Astrocyte of the spinal cord (primary cell): ENCODE measurements around the gene ERFL.

Experiments
- DNase-seq: peaks from one replicate; pipeline ENCODE4 v3.0.0; 2011; ENCODE audit warnings: low read depth, low spot score
- H3K4me3 ChIP-seq: 2 replicates; pipeline ENCODE4 v1.5.1; 2011; ENCODE audit warnings: low read depth, mild to moderate bottlenecking, low read length, moderate library complexity
- CTCF ChIP-seq: IDR thresholded peaks from 2 replicates; pipeline ENCODE4 v1.5.1; 2012; ENCODE audit warnings: low read depth, mild to moderate bottlenecking, low read length, inconsistent platforms
- in situ Hi-C: cut with HindIII; loops from 2 replicates; pipeline ENCODE4 v1.10.0; 2017; ENCODE audit warnings: low sequenced_read_pairs

ERFL gene

GRCh38 chr19:41928221-41928683 is at the start of gene ERFL:
TSS of gene ERFL (minus strand) at chr19:41928449. CDS start at chr19:41912919, 15,530 bp downstream.
- TF ChIP-seq CTCF, result no peak
- in situ Hi-C loops, result no loop called here
- no peak for DNase-seq
- peak within 1 kb of the TSS; percentile 29 for H3K4me3 ChIP-seq

- DNase-seq, result no peak
- TF ChIP-seq CTCF, result no peak
- H3K4me3 ChIP-seq, result no peak overlapping the region
- in situ Hi-C loops, result no loop called here
These were observed 49.7 kb upstream of the ERFL start for GRCh38 chr19:41977916-41978315.

- in situ Hi-C loops, result no loop called here
- H3K4me3 ChIP-seq, result no peak overlapping the region
These were observed 46.4 kb upstream of the ERFL start for GRCh38 chr19:41974652-41975051.

GRCh38 chr19:41971363-41971762 is 43.1 kb upstream of the ERFL start:
- in situ Hi-C loops, result no loop called here
- no peak for DNase-seq

More at GRCh38 chr19:41974652-41975051, 46.4 kb upstream of the ERFL start:
- no peak for TF ChIP-seq CTCF
- DNase-seq, result no peak

GRCh38 chr19:41969772-41970458 is 41.7 kb upstream of the ERFL start:
- in situ Hi-C loops, result no loop called here
- no peak for TF ChIP-seq CTCF
- no peak overlapping the region for H3K4me3 ChIP-seq
- no peak for DNase-seq

More at GRCh38 chr19:41971363-41971762, 43.1 kb upstream of the ERFL start:
- no peak for TF ChIP-seq CTCF
- H3K4me3 ChIP-seq, result no peak overlapping the region

GRCh38 chr19:41968751-41969595 is 40.7 kb upstream of the ERFL start:
- no peak for DNase-seq
- in situ Hi-C loops, result no loop called here
- TF ChIP-seq CTCF, result no peak
- no peak overlapping the region for H3K4me3 ChIP-seq
